Vagina (tissue), 2 donors: Measurements from ENCODE around the gene GOLM1. TPM values are rescaled to one million over a fixed set of nuclear protein-coding genes. Genes with fewer than 3 reads are reported as not detected.
A peak's percentile ranks its signal among the peaks of the same experiment; 100 is the strongest.
"Not testable (repeated sequence)": the region's sequence is repeated elsewhere in the genome, so short reads cannot be mapped to it uniquely, and the experiment has no call there.

Experiments
- DNase-seq, 2 donors: peaks; one replicate each; pipeline ENCODE4 v3.0.0-alpha.2; 2017; ENCODE audit errors: extremely low spot score in 2 of 2
- H3K27ac ChIP-seq: fragments of 200-600 bp; sonication (generic); one replicate; pipeline ENCODE4 v1.5.1; 2019
- H3K27me3 ChIP-seq: fragments of 200-600 bp; sonication (generic); one replicate; pipeline ENCODE4 v1.5.1; 2019
- H3K36me3 ChIP-seq, 2 donors: fragments of 200-600 bp; sonication (generic); one replicate each; pipeline ENCODE4 v1.5.1; 2017 to 2019
- H3K4me1 ChIP-seq: fragments of 200-600 bp; sonication (generic); one replicate; pipeline ENCODE4 v1.5.1; 2019
- H3K4me3 ChIP-seq, 2 donors: fragments of 200-600 bp; sonication (generic); 1 replicate in 1 of 2; 2 replicates in 1 of 2; pipeline ENCODE4 v1.5.1; 2016 to 2019
- H3K9me3 ChIP-seq: fragments of 200-600 bp; sonication (generic); one replicate; pipeline ENCODE4 v1.5.1; 2019
- CTCF ChIP-seq, 3 experiments: fragments of 450-650 bp in 2 of 3; fragments of 200-600 bp in 1 of 3; sonication (generic) in 1 of 3; IDR thresholded peaks; one replicate each; pipeline ENCODE4 v1.5.1; 2017 to 2019; ENCODE audit warnings: antibody characterized with exemption in 3 of 3, mild to moderate bottlenecking in 2 of 3, moderate library complexity in 2 of 3
- POLR2A ChIP-seq, 2 donors: fragments of 450-650 bp; IDR thresholded peaks; one replicate each; pipeline ENCODE4 v1.6.1; 2017; ENCODE audit warnings: antibody characterized with exemption in 2 of 2, mild to moderate bottlenecking in 2 of 2, moderate library complexity in 2 of 2
- POLR2AphosphoS5 ChIP-seq, 2 donors: sonication (generic); formaldehyde crosslinking; IDR thresholded peaks; one replicate each; pipeline ENCODE4 v1.9.0; 2017; ENCODE audit warnings: antibody characterized with exemption in 2 of 2, mild to moderate bottlenecking in 2 of 2, low read depth in 1 of 2; ENCODE audit not compliant: insufficient read depth in 1 of 2
- intact Hi-C: fragments of 100-400 bp; cut with DNase I; formaldehyde crosslinking; loops from one replicate; pipeline ENCODE4 v1.15.1; 2023
- total RNA-seq: library from RNA; depleted of rRNA; stranded (reverse); fragments of >200 nt; gene quantifications from one replicate; pipeline ENCODE4 v1.2.3, GENCODE V29; 2016

The GOLM1 gene
- total RNA-seq, result 14.7 TPM

- peaks cover 15% of the 10 kb centered on the region for H3K4me1 ChIP-seq
- peak within 1 kb of the TSS; percentile 88 for H3K27ac ChIP-seq
- intact Hi-C loops, result no loop called here
- H3K27me3 ChIP-seq, result no peaks in the 10 kb centered on the region
- TF ChIP-seq CTCF (IDR thresholded peaks at IDR 0.05) (no peak), POLR2A (IDR thresholded peaks at IDR 0.05) (no peak), POLR2AphosphoS5 (IDR thresholded peaks at IDR 0.05; ENCODE audit: insufficient read depth in 1 of 2, low read depth in 1 of 2) (peak in 1 of 2 donors; percentile 17)
- H3K36me3 ChIP-seq, result no peaks in the 10 kb centered on the region
- peak within 1 kb of the TSS; percentile 59 to 88 for H3K4me3 ChIP-seq
- H3K9me3 ChIP-seq, result no peaks in the 10 kb centered on the region
- no peak for DNase-seq
Observed at GRCh38 chr9:86098824-86099700, at the start of gene GOLM1. Gene GOLM1 (minus strand): TSS chr9:86099558. CDS start chr9:86079320, 20,238 bp downstream.

GRCh38 chr9:86146671-86147070 is 47.3 kb upstream of the GOLM1 start:
- H3K9me3 ChIP-seq, H3K4me3 ChIP-seq, intact Hi-C loops, H3K36me3 ChIP-seq, H3K4me1 ChIP-seq, H3K27me3 ChIP-seq, H3K27ac ChIP-seq, DNase-seq: not testable (repeated sequence)

- H3K4me3 ChIP-seq, H3K27me3 ChIP-seq, H3K36me3 ChIP-seq, H3K27ac ChIP-seq, H3K4me1 ChIP-seq, H3K9me3 ChIP-seq, intact Hi-C loops, DNase-seq: not testable (repeated sequence)
Observed at GRCh38 chr9:86145960-86146359, 46.6 kb upstream of the GOLM1 start.

GRCh38 chr9:86142973-86143372 is 43.6 kb upstream of the GOLM1 start:
- H3K36me3 ChIP-seq, result no peaks in the 10 kb centered on the region
- no peaks in the 10 kb centered on the region for H3K27me3 ChIP-seq
- no peak overlapping the region for H3K4me3 ChIP-seq
- H3K27ac ChIP-seq, result no peak overlapping the region
- DNase-seq, result no peak
- H3K4me1 ChIP-seq, result no peaks in the 10 kb centered on the region
- intact Hi-C loops, result no loop called here
- H3K9me3 ChIP-seq, result no peaks in the 10 kb centered on the region
- TF ChIP-seq POLR2A (IDR thresholded peaks at IDR 0.05) (no peak), CTCF (IDR thresholded peaks at IDR 0.05) (no peak), POLR2AphosphoS5 (IDR thresholded peaks at IDR 0.05; ENCODE audit: insufficient read depth in 1 of 2, low read depth in 1 of 2) (no peak)

GRCh38 chr9:86141843-86142242 is 42.5 kb upstream of the GOLM1 start:
- Histone ChIP-seq H3K4me3 (no peak overlapping the region), H3K27me3 (no peaks in the 10 kb centered on the region), H3K27ac (no peak overlapping the region), H3K4me1 (no peaks in the 10 kb centered on the region), H3K36me3 (no peaks in the 10 kb centered on the region), H3K9me3 (no peaks in the 10 kb centered on the region)
- intact Hi-C loops, result no loop called here
- TF ChIP-seq POLR2AphosphoS5 (IDR thresholded peaks at IDR 0.05; ENCODE audit: insufficient read depth in 1 of 2, low read depth in 1 of 2) (no peak), POLR2A (IDR thresholded peaks at IDR 0.05) (no peak), CTCF (IDR thresholded peaks at IDR 0.05) (no peak)
- DNase-seq, result no peak

GRCh38 chr9:86135371-86135770 is 36.0 kb upstream of the GOLM1 start:
- no peaks in the 10 kb centered on the region for H3K36me3 ChIP-seq
- TF ChIP-seq POLR2AphosphoS5 (IDR thresholded peaks at IDR 0.05; ENCODE audit: insufficient read depth in 1 of 2, low read depth in 1 of 2) (no peak), CTCF (IDR thresholded peaks at IDR 0.05) (no peak), POLR2A (IDR thresholded peaks at IDR 0.05) (no peak)

More at GRCh38 chr9:86135371-86135770, 36.0 kb upstream of the GOLM1 start:
- intact Hi-C loops, result no loop called here
- no peaks in the 10 kb centered on the region for H3K27me3 ChIP-seq
- H3K4me1 ChIP-seq, result peaks cover 4% of the 10 kb centered on the region
- DNase-seq, result no peak
- no peak overlapping the region for H3K4me3 ChIP-seq
- no peak overlapping the region for H3K27ac ChIP-seq
- no peaks in the 10 kb centered on the region for H3K9me3 ChIP-seq
